H1 (cell line): ENCODE data around the gene ZDHHC11. TPM values are rescaled to one million over a fixed set of nuclear protein-coding genes. Genes with fewer than 3 reads are reported as not detected.
A peak's percentile ranks its signal among the peaks of the same experiment; 100 is the strongest.

ENCODE experiments used
- CTCF ChIA-PET: fragments of 300-600 bp; sonication (Branson Sonifier 250); formaldehyde crosslinking; loops from one replicate; lab custom pipeline; 2021; ENCODE audit not compliant: partially characterized antibody; lab: Charles Lee
- POLR2A ChIA-PET: fragments of 300-600 bp; sonication (Branson Sonifier 250); formaldehyde crosslinking; loops from one replicate; lab custom pipeline; 2021; ENCODE audit warnings: inconsistent platforms; ENCODE audit not compliant: partially characterized antibody; lab: Charles Lee
- DNase-seq, 2 experiments: peaks; one replicate each; pipeline versions ENCODE4 v3.0.0 to v3.0.0-alpha.2; 2010 to 2022; ENCODE audit warnings: low spot score in 2 of 2, low read depth in 1 of 2, mixed read lengths in 1 of 2
- FAIRE-seq: peaks from 2 replicates; lab custom pipeline; 2011; peaks lifted over from hg19 to GRCh38; lab: Jason Lieb, UNC
- H2AFZ ChIP-seq: 2 replicates; pipeline ENCODE4 v1.8.1; 2012; ENCODE audit warnings: low read length, inconsistent platforms
- H2AK5ac ChIP-seq: 2 replicates; pipeline ENCODE4 v1.6.1; 2013; ENCODE audit warnings: low read depth, low read length
- H2BK120ac ChIP-seq: replicated peaks from 2 replicates; pipeline ENCODE3; 2013; ENCODE audit warnings: low read depth, low read length, inconsistent platforms
- H2BK12ac ChIP-seq: 2 replicates; pipeline ENCODE4 v1.6.1; 2013; ENCODE audit warnings: low read depth, low read length
- H2BK15ac ChIP-seq: 2 replicates; pipeline ENCODE4 v1.6.1; 2013; ENCODE audit warnings: low read length
- H2BK20ac ChIP-seq: 2 replicates; pipeline ENCODE4 v1.6.1; 2013; ENCODE audit warnings: low read length
- H2BK5ac ChIP-seq: 2 replicates; pipeline ENCODE4 v1.6.1; 2013; ENCODE audit warnings: low read depth, low read length
- H3K14ac ChIP-seq: 2 replicates; pipeline ENCODE4 v1.6.1; 2013; ENCODE audit warnings: inconsistent platforms; ENCODE audit not compliant: insufficient read length
- H3K18ac ChIP-seq: 2 replicates; pipeline ENCODE4 v1.6.1; 2013; ENCODE audit warnings: low read length; ENCODE audit errors: extremely low read depth
- H3K23ac ChIP-seq: 2 replicates; pipeline ENCODE4 v1.6.1; 2013; ENCODE audit warnings: inconsistent platforms; ENCODE audit not compliant: insufficient read length
- H3K23me2 ChIP-seq: 2 replicates; pipeline ENCODE4 v1.6.1; 2013; ENCODE audit warnings: low read depth, low read length
- H3K27ac ChIP-seq: 2 replicates; pipeline ENCODE4 v1.6.1; 2011; ENCODE audit warnings: low read depth, low read length, inconsistent platforms
- H3K27me3 ChIP-seq, 4 experiments: replicated peaks in 1 of 4; 1 replicate in 1 of 4; 2 replicates in 3 of 4; pipeline versions ENCODE4 v1.6.1 to v1.8.1; 2011 to 2013; ENCODE audit warnings: low read length in 3 of 4, mild to moderate bottlenecking in 3 of 4, inconsistent platforms in 2 of 4, mixed read lengths in 2 of 4, moderate library complexity in 1 of 4; ENCODE audit not compliant: control insufficient read depth in 3 of 4, insufficient read depth in 3 of 4; ENCODE audit errors: extremely low read depth in 1 of 4
- H3K36me3 ChIP-seq, 4 experiments: 2 replicates each; pipeline versions ENCODE4 v1.6.1 to v1.8.1; 2011 to 2013; ENCODE audit warnings: mild to moderate bottlenecking in 4 of 4, low read length in 3 of 4, moderate library complexity in 2 of 4, control low read depth in 1 of 4, inconsistent platforms in 1 of 4; ENCODE audit not compliant: insufficient read depth in 4 of 4, control insufficient read depth in 2 of 4
- H3K4ac ChIP-seq: replicated peaks from 2 replicates; pipeline ENCODE3; 2013; ENCODE audit warnings: low read length, low read depth, mixed read lengths, inconsistent platforms; ENCODE audit not compliant: insufficient read length
- H3K4me1 ChIP-seq, 4 experiments: replicated peaks in 1 of 4; 1 replicate in 1 of 4; 2 replicates in 3 of 4; pipeline versions ENCODE4 v1.6.1 to v1.8.1; 2011 to 2013; ENCODE audit warnings: low read length in 3 of 4, inconsistent platforms in 2 of 4, mixed read lengths in 1 of 4; ENCODE audit not compliant: insufficient read depth in 4 of 4, control insufficient read depth in 3 of 4
- H3K4me2 ChIP-seq, 2 experiments: 2 replicates each; pipeline versions ENCODE4 v1.6.1 to v1.8.1; 2011 to 2013; ENCODE audit warnings: low read depth in 2 of 2, low read length in 2 of 2, control low read depth in 1 of 2, inconsistent platforms in 1 of 2, mild to moderate bottlenecking in 1 of 2; ENCODE audit not compliant: insufficient read depth in 1 of 2
- H3K4me3 ChIP-seq, 4 experiments: fragments of 200-600, 300-600 bp in 1 of 4; sonication (generic), shearing (Covaris generic), sonication (Bioruptor Twin) in 1 of 4; 2 replicates each; pipeline versions ENCODE4 v1.5.1 to v1.8.1; 2011 to 2016; ENCODE audit warnings: low read length in 4 of 4, low read depth in 3 of 4, control low read depth in 2 of 4, inconsistent platforms in 2 of 4, mild to moderate bottlenecking in 2 of 4, mixed read lengths in 1 of 4, moderate library complexity in 1 of 4; ENCODE audit not compliant: insufficient read depth in 2 of 4; ENCODE audit errors: extremely low read depth in 1 of 4
- H3K56ac ChIP-seq: replicated peaks from 2 replicates; pipeline ENCODE3; 2013; ENCODE audit warnings: low read depth, mild to moderate bottlenecking, mixed read lengths, low read length, inconsistent platforms; ENCODE audit not compliant: insufficient read length
- H3K79me1 ChIP-seq: 2 replicates; pipeline ENCODE4 v1.6.1; 2013; ENCODE audit warnings: low read depth, low read length, control low read depth
- H3K79me2 ChIP-seq, 2 experiments: 2 replicates each; pipeline versions ENCODE4 v1.6.1 to v1.8.1; 2012 to 2013; ENCODE audit warnings: low read length in 2 of 2, mild to moderate bottlenecking in 2 of 2, inconsistent platforms in 1 of 2; ENCODE audit not compliant: insufficient read depth in 2 of 2, control insufficient read depth in 1 of 2
- H3K9ac ChIP-seq, 4 experiments: replicated peaks in 1 of 4; 1 replicate in 1 of 4; 2 replicates in 3 of 4; pipeline versions ENCODE4 v1.6.1 to v1.8.1; 2011 to 2013; ENCODE audit warnings: low read depth in 3 of 4, low read length in 3 of 4, control low read depth in 2 of 4, mild to moderate bottlenecking in 2 of 4, moderate library complexity in 2 of 4, inconsistent platforms in 1 of 4; ENCODE audit errors: extremely low read depth in 1 of 4
- H3K9me3 ChIP-seq, 2 experiments: 2 replicates each; pipeline versions ENCODE4 v1.6.1 to v1.8.1; 2012 to 2013; ENCODE audit warnings: mild to moderate bottlenecking in 2 of 2, moderate library complexity in 2 of 2, control low read depth in 1 of 2, inconsistent platforms in 1 of 2, low read depth in 1 of 2, low read length in 1 of 2, mixed read lengths in 1 of 2; ENCODE audit not compliant: insufficient read depth in 2 of 2
- H4K20me1 ChIP-seq, 2 experiments: replicated peaks in 1 of 2; 2 replicates each; pipeline versions ENCODE3 to v1.8.1; 2011 to 2013; ENCODE audit warnings: inconsistent platforms in 2 of 2, low read length in 2 of 2, mild to moderate bottlenecking in 1 of 2; ENCODE audit not compliant: insufficient read depth in 2 of 2, control insufficient read depth in 1 of 2
- H4K5ac ChIP-seq: 2 replicates; pipeline ENCODE4 v1.6.1; 2013; ENCODE audit warnings: low read length, low read depth, mixed read lengths, inconsistent platforms; ENCODE audit not compliant: insufficient read length
- H4K8ac ChIP-seq: 2 replicates; pipeline ENCODE4 v1.8.0; 2013; ENCODE audit warnings: mild to moderate bottlenecking, moderate library complexity, low read length, inconsistent platforms; ENCODE audit not compliant: insufficient read depth; ENCODE audit errors: extremely low read depth
- H4K91ac ChIP-seq: replicated peaks from 2 replicates; pipeline ENCODE3; 2013; ENCODE audit warnings: low read length, mixed read lengths, inconsistent platforms; ENCODE audit not compliant: insufficient read length
- ATF2 ChIP-seq: IDR thresholded peaks from 2 replicates; pipeline ENCODE4 v1.6.1; 2012; ENCODE audit warnings: low read length, inconsistent platforms
- CREB1 ChIP-seq: IDR thresholded peaks from 2 replicates; pipeline ENCODE4 v1.6.1; 2012; ENCODE audit warnings: inconsistent platforms
- EZH2 ChIP-seq: fragments of 200-600 bp; sonication (generic); IDR thresholded peaks from 2 replicates; pipeline ENCODE4 v1.7.1; 2012; ENCODE audit warnings: low read depth, mild to moderate bottlenecking, moderate library complexity, low read length, inconsistent platforms; ENCODE audit not compliant: severe bottlenecking
- KDM1A ChIP-seq: fragments of 200-600, 300-600 bp; sonication (generic); IDR thresholded peaks from 2 replicates; pipeline ENCODE4 v1.7.1; 2016; ENCODE audit warnings: mild to moderate bottlenecking, low read length, borderline replicate concordance
- KDM4A ChIP-seq: IDR thresholded peaks from one replicate; pipeline ENCODE4 v1.7.1; 2012; ENCODE audit warnings: low read depth, mild to moderate bottlenecking, moderate library complexity, low read length, inconsistent platforms; ENCODE audit not compliant: severe bottlenecking
- NRF1 ChIP-seq: IDR thresholded peaks from 2 replicates; pipeline ENCODE4 v1.6.1; 2011; ENCODE audit warnings: mild to moderate bottlenecking, low read depth, low read length, improper control_type of control experiment
- YY1 ChIP-seq: IDR thresholded peaks from 2 replicates; pipeline ENCODE4 v1.6.1; 2011; ENCODE audit warnings: low read depth, mild to moderate bottlenecking, low read length
- WGBS, 2 experiments: shearing (Covaris generic) in 1 of 2; methylation state at CpG; one replicate each; pipeline versions ENCODE4 v1.1.6 to v1.1.7; 2013 to 2015; ENCODE audit warnings: low lambda C conversion rate in 2 of 2, mixed read lengths in 2 of 2, inconsistent platforms in 1 of 2, low coverage in 1 of 2, missing lambda C conversion rate in 1 of 2; ENCODE audit not compliant: insufficient replicate concordance in 2 of 2, insufficient coverage in 1 of 2, insufficient read length in 1 of 2; ENCODE audit errors: extremely low coverage in 1 of 2, missing lambda C conversion rate in 1 of 2; 5-methylcytosine and 5-hydroxymethylcytosine counted together
- polyA plus RNA-seq, 7 experiments: library from polyadenylated mRNA; depleted of rRNA in 3 of 7; stranded (reverse) in 5 of 7; unstranded in 2 of 7; fragments of >200 nt in 5 of 7; fragments of 200-250 nt in 2 of 7; gene quantifications; 1 replicate in 5 of 7; 2 replicates in 1 of 7; 4 replicates in 1 of 7; pipeline versions ENCODE4 v1.2.1 to v1.2.3, GENCODE V29; 2011 to 2013; ENCODE audit warnings: missing spikeins in 2 of 7, mixed read lengths in 2 of 7
- total RNA-seq: library from RNA; stranded (reverse); fragmentation: NEBNext Ultra II Directional; extraction: Animal tissue kit (Norgen Biotek cat#: 25700); gene quantifications from 2 replicates; pipeline ENCODE4 v1.2.1, GENCODE V29; 2021

The ZDHHC11 gene
- total and polyA plus RNA-seq, 2 of the 8 experiments (the other 6 are each of a cell fraction or from before 2014, with no cell fraction given): 4.7 to 16.6 TPM

GRCh38 chr5:855771-856530, 5.2 kb upstream of the ZDHHC11 start:
- H3K27me3 ChIP-seq: no peaks in the 10 kb centered on the region
- H3K56ac ChIP-seq: peak overlapping the region; percentile 92
- 0 out of 7 replicates have a peak, but pooled peaks cover 0 to under 1% (median 0%) of the 10 kb centered on the region in 4 experiments for H3K4me1 ChIP-seq
- no peak overlapping the region for H2AFZ ChIP-seq
- H3K4me2 ChIP-seq: no peak overlapping the region
- WGBS, 2 experiments: 94% methylated on average over 19 of the region's 21 CpGs; no CpG with 5 or more reads in 1 of the 2 experiments
- no peak overlapping the region; the same call in 1 of the 2 replicates for H2BK15ac ChIP-seq
- no peaks in the 10 kb centered on the region for H3K9me3 ChIP-seq
- ChIA-PET CTCF (no interaction called here), POLR2A (no interaction called here)
- peak overlapping the region; percentile 68; the same call in 1 of the 2 replicates for H2AK5ac ChIP-seq
- peak overlapping the region; percentile 55; the same call in 1 of the 2 replicates for H2BK12ac ChIP-seq
- DNase-seq (no peak), FAIRE-seq (peak; percentile 71)
- no peaks in the 10 kb centered on the region for H3K79me2 ChIP-seq
- no peak overlapping the region for H3K14ac ChIP-seq
- no peak overlapping the region for H3K23ac ChIP-seq
- peak overlapping the region; percentile 91 for H3K4ac ChIP-seq
- peaks cover 2 to 15% of the 10 kb centered on the region in 2 experiments for H4K20me1 ChIP-seq
- H2BK5ac ChIP-seq: peak overlapping the region; percentile 53; the same call in 1 of the 2 replicates
- H2BK20ac ChIP-seq: peak overlapping the region; percentile 2; the same call in 1 of the 2 replicates
- no peak overlapping the region; a peak in 1 of 7 replicates for H3K9ac ChIP-seq
- no peak overlapping the region for H2BK120ac ChIP-seq
- no peak overlapping the region for H4K8ac ChIP-seq
- H4K91ac ChIP-seq: peak overlapping the region; percentile 74
- peaks cover 11% of the 10 kb centered on the region; the same call in 1 of the 2 replicates for H3K23me2 ChIP-seq
- H3K36me3 ChIP-seq: no peaks in the 10 kb centered on the region; a peak in 1 of 8 replicates
- no peak overlapping the region for H3K27ac ChIP-seq
- no peak overlapping the region for H3K18ac ChIP-seq
- no peak overlapping the region for H3K4me3 ChIP-seq
- H3K79me1 ChIP-seq: peaks cover 4% of the 10 kb centered on the region; the same call in 1 of the 2 replicates
- no peak overlapping the region for H4K5ac ChIP-seq
- TF ChIP-seq YY1 (no peak), CREB1 (no peak), KDM4A (no peak), ATF2 (no peak), NRF1 (no peak), KDM1A (no peak), EZH2 (no peak)
